Gastrocnemius medialis (tissue), 4 donors: ENCODE results near the gene ZNF630. TPM values are rescaled to one million over a fixed set of nuclear protein-coding genes. Genes with fewer than 3 reads are reported as not detected.
"Not testable (repeated sequence)": the region's sequence is repeated elsewhere in the genome, so short reads cannot be mapped to it uniquely, and the experiment has no call there.

Experiments used
- ATAC-seq, 2 donors: fragments of 150-250 bp; one replicate each; pipeline ENCODE4 v1.9.1; 2016
- DNase-seq, 2 donors: peaks; one replicate each; pipeline ENCODE4 v3.0.0-alpha.2; 2019
- H3K27ac ChIP-seq, 4 donors: fragments of 200-600 bp; sonication (generic); 1 replicate in 1 of 4; 2 replicates in 3 of 4; pipeline ENCODE4 v1.5.1; 2016 to 2018; ENCODE audit warnings: mild to moderate bottlenecking in 2 of 4, moderate library complexity in 1 of 4
- H3K27me3 ChIP-seq, 3 donors: fragments of 200-600 bp; sonication (generic) in 2 of 3; 1 replicate in 1 of 3; 2 replicates in 2 of 3; pipeline versions ENCODE4 v1.5.1 to v1.6.0; 2016 to 2019; ENCODE audit warnings: mild to moderate bottlenecking in 1 of 3, moderate library complexity in 1 of 3
- H3K36me3 ChIP-seq, 2 donors: fragments of 200-600 bp; sonication (generic) in 1 of 2; one replicate each; pipeline ENCODE4 v1.5.1; 2017 to 2018
- H3K4me1 ChIP-seq, 2 donors: fragments of 200-600 bp; sonication (generic) in 1 of 2; one replicate each; pipeline ENCODE4 v1.5.1; 2016 to 2017; ENCODE audit warnings: mild to moderate bottlenecking in 2 of 2
- H3K4me3 ChIP-seq, 4 donors: fragments of 200-600 bp; sonication (generic) in 3 of 4; 1 replicate in 1 of 4; 2 replicates in 3 of 4; pipeline ENCODE4 v1.5.1; 2016 to 2019; ENCODE audit warnings: mild to moderate bottlenecking in 2 of 4
- H3K9me3 ChIP-seq, 3 donors: fragments of 200-600 bp; sonication (generic) in 2 of 3; 1 replicate in 1 of 3; 2 replicates in 2 of 3; pipeline ENCODE4 v1.5.1; 2016 to 2019
- CTCF ChIP-seq, 5 experiments: fragments of 450-650 bp in 3 of 5; fragments of 200-600 bp in 2 of 5; sonication (generic) in 2 of 5; IDR thresholded peaks in 4 of 5; conservative IDR thresholded peaks in 1 of 5; 1 replicate in 4 of 5; 2 replicates in 1 of 5; pipeline ENCODE4 v1.5.1; 2016 to 2019; ENCODE audit warnings: antibody characterized with exemption in 5 of 5, mild to moderate bottlenecking in 3 of 5, moderate library complexity in 3 of 5
- POLR2A ChIP-seq, 2 donors: fragments of 450-650 bp; IDR thresholded peaks; one replicate each; pipeline ENCODE4 v1.6.1; 2017; ENCODE audit warnings: antibody characterized with exemption in 2 of 2, mild to moderate bottlenecking in 2 of 2, moderate library complexity in 2 of 2
- in situ Hi-C, 4 donors: fragments of 200-750 bp; cut with MboI; loops; one replicate each; pipeline versions ENCODE4 v1.15.0 to v1.8.0; 2017; ENCODE audit warnings: low sequenced_read_pairs in 4 of 4
- intact Hi-C: fragments of 100-400 bp; cut with DNase I; formaldehyde crosslinking; loops from one replicate; pipeline ENCODE4 v1.15.1; 2023; ENCODE audit warnings: low total_unique reads
- total RNA-seq, 4 donors: library from RNA; depleted of rRNA; stranded (reverse); fragments of >200 nt; gene quantifications; one replicate each; pipeline versions ENCODE4 v1.1.0 to v1.2.3, GENCODE V29; 2016

ZNF630 gene
- under 1 TPM; 0.18 to 0.82 (median 0.59) TPM for total RNA-seq

- H3K36me3 ChIP-seq: no peaks in the 10 kb centered on the region
- in situ Hi-C loops: no loop called here
- peak within 1 kb of the TSS; percentile 74 to 84 (median 80) for H3K27ac ChIP-seq
- DNase-seq (peak; percentile 44 to 59), ATAC-seq (peak; percentile 87 to 91)
- TF ChIP-seq CTCF (IDR thresholded peaks at IDR 0.05 in 4 of 5, conservative IDR thresholded peaks at IDR 0.05 in 1 of 5) (no peak), POLR2A (IDR thresholded peaks at IDR 0.05) (no peak)
- no peaks in the 10 kb centered on the region for H3K27me3 ChIP-seq
- intact Hi-C loops: no loop called here
- no peaks in the 10 kb centered on the region for H3K9me3 ChIP-seq
- no peaks in the 10 kb centered on the region for H3K4me1 ChIP-seq
- peak within 1 kb of the TSS; percentile 63 to 76 (median 70) for H3K4me3 ChIP-seq
Measured at GRCh38 chrX:48071064-48071985, at the start of gene ZNF630. ZNF630 (minus strand) TSS chrX:48071640; CDS start chrX:48066886, 4,754 bp downstream.

- Histone ChIP-seq H3K4me3 (no peak overlapping the region), H3K36me3 (no peaks in the 10 kb centered on the region), H3K27me3 (no peaks in the 10 kb centered on the region), H3K9me3 (no peaks in the 10 kb centered on the region), H3K4me1 (no peaks in the 10 kb centered on the region), H3K27ac (no peak overlapping the region)
- in situ Hi-C loops: no loop called here
- ATAC-seq (no peak), DNase-seq (no peak)
- intact Hi-C loops: no loop called here
- TF ChIP-seq CTCF (IDR thresholded peaks at IDR 0.05 in 4 of 5, conservative IDR thresholded peaks at IDR 0.05 in 1 of 5) (no peak), POLR2A (IDR thresholded peaks at IDR 0.05) (no peak)
Measured at GRCh38 chrX:48107717-48108116, 36.3 kb upstream of the ZNF630 start.

- Histone ChIP-seq H3K4me3 (no peak overlapping the region), H3K9me3 (no peaks in the 10 kb centered on the region), H3K27me3 (no peaks in the 10 kb centered on the region), H3K36me3 (no peaks in the 10 kb centered on the region), H3K27ac (no peak overlapping the region), H3K4me1 (no peaks in the 10 kb centered on the region)
- ATAC-seq (no peak), DNase-seq (no peak)
- TF ChIP-seq CTCF (IDR thresholded peaks at IDR 0.05 in 4 of 5, conservative IDR thresholded peaks at IDR 0.05 in 1 of 5) (no peak), POLR2A (IDR thresholded peaks at IDR 0.05) (no peak)
- in situ Hi-C loops: no loop called here
- intact Hi-C loops: no loop called here
Measured at GRCh38 chrX:48102874-48103374, 31.5 kb upstream of the ZNF630 start.

- Histone ChIP-seq H3K4me1 (no peaks in the 10 kb centered on the region), H3K27ac (no peak overlapping the region), H3K4me3 (no peak overlapping the region), H3K9me3 (no peaks in the 10 kb centered on the region), H3K27me3 (no peaks in the 10 kb centered on the region), H3K36me3 (no peaks in the 10 kb centered on the region)
- no peak for TF ChIP-seq POLR2A (IDR thresholded peaks at IDR 0.05)
- no peak for TF ChIP-seq CTCF (IDR thresholded peaks at IDR 0.05 in 4 of 5, conservative IDR thresholded peaks at IDR 0.05 in 1 of 5)
- intact Hi-C loops (no loop called here), in situ Hi-C loops (no loop called here)
- DNase-seq (no peak), ATAC-seq (no peak)
Measured at GRCh38 chrX:48101443-48101842, 30.0 kb upstream of the ZNF630 start.

- DNase-seq, H3K36me3 ChIP-seq, H3K27me3 ChIP-seq, H3K4me3 ChIP-seq, H3K27ac ChIP-seq, H3K9me3 ChIP-seq, H3K4me1 ChIP-seq, ATAC-seq, intact Hi-C loops: not testable (repeated sequence)
- in situ Hi-C loops: loop anchor here in 1 of 4 donors (25.0 kb wide), 1 partner anchor 395 kb away; the partner anchor contains the start of gene FTSJ1
Measured at GRCh38 chrX:48092558-48092957, 21.1 kb upstream of the ZNF630 start.
